HepG2 (cell line): ENCODE measurements around the gene UNC5A. TPM values are rescaled to one million over a fixed set of nuclear protein-coding genes. Genes with fewer than 3 reads are reported as not detected.

Source experiments
- ATF7 ChIP-seq, 2 experiments: fragments of 450-650 bp in 1 of 2; sonication (generic) in 1 of 2; formaldehyde crosslinking in 1 of 2; IDR thresholded peaks; 2 replicates each; pipeline versions ENCODE4 v1.4.0 to v1.6.1; 2016 to 2020; ENCODE audit warnings: antibody characterized with exemption in 1 of 2, mild to moderate bottlenecking in 1 of 2, missing genetic modification reagents in 1 of 2
- polyA plus RNA-seq, 8 experiments: library from polyadenylated mRNA; depleted of rRNA in 3 of 8; stranded (reverse) in 7 of 8; unstranded in 1 of 8; fragments of >200 nt; fragmentation: Illumina TruSeq in 4 of 8; extraction: Trizol in 4 of 8; gene quantifications; 2 replicates each; pipeline versions ENCODE4 v1.2.1 to v1.2.3, GENCODE V29; 2011 to 2016; ENCODE audit warnings: low read depth in 4 of 8, missing spikeins in 1 of 8, mixed read lengths in 1 of 8; ENCODE audit not compliant: insufficient read depth in 1 of 8
- total RNA-seq, 5 experiments: library from RNA; depleted of rRNA; stranded (reverse); fragments of >200 nt; fragmentation: Illumina TruSeq; extraction: Trizol; gene quantifications; 2 replicates each; pipeline ENCODE4 v1.2.3, GENCODE V29; 2016; ENCODE audit warnings: low read depth in 1 of 5
- TF ChIP-seq, protein P1 (sequence below): sonication (generic); formaldehyde crosslinking; IDR thresholded peaks from 2 replicates; pipeline ENCODE4 v1.4.0; 2020; ENCODE audit warnings: mild to moderate bottlenecking, missing genetic modification reagents

UNC5A gene
- total and polyA plus RNA-seq, 2 of the 13 experiments (the other 11 are each of a cell fraction or from before 2014, with no cell fraction given) = not detected

DNA sequence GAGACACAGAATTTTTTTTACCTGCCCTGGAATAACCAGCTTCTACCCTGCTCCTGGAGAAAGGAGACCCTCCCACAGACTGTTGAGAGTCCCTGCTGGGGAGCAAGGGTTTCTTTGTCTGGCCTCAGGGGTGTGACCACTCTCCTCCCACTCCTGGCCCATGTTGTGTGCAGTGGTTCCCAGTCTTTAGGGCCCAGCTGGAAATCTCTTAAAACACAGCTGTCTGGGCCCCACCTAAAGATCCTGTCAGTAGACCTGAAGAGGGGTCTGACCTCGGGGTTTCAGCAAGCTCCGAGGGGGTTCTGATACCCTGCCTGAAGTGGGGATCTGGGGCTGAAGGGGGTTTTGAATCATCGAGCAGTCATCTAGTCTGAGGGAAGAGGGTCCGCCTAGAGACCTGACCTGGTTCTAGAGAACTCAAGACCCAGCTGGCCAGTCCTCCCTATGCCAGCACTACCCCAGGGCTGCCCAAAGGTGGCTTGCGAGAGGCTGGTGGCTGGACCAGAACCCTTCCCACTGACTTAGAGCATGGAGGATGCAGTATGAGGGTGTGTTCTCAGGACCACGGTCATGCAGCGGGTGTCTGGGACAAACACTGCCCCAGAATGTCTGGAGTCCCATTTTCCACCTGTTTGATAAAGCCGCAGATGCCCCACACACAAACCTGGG, 8.1 kb upstream of the UNC5A start (continued):
- TF ChIP-seq, protein P1, sequence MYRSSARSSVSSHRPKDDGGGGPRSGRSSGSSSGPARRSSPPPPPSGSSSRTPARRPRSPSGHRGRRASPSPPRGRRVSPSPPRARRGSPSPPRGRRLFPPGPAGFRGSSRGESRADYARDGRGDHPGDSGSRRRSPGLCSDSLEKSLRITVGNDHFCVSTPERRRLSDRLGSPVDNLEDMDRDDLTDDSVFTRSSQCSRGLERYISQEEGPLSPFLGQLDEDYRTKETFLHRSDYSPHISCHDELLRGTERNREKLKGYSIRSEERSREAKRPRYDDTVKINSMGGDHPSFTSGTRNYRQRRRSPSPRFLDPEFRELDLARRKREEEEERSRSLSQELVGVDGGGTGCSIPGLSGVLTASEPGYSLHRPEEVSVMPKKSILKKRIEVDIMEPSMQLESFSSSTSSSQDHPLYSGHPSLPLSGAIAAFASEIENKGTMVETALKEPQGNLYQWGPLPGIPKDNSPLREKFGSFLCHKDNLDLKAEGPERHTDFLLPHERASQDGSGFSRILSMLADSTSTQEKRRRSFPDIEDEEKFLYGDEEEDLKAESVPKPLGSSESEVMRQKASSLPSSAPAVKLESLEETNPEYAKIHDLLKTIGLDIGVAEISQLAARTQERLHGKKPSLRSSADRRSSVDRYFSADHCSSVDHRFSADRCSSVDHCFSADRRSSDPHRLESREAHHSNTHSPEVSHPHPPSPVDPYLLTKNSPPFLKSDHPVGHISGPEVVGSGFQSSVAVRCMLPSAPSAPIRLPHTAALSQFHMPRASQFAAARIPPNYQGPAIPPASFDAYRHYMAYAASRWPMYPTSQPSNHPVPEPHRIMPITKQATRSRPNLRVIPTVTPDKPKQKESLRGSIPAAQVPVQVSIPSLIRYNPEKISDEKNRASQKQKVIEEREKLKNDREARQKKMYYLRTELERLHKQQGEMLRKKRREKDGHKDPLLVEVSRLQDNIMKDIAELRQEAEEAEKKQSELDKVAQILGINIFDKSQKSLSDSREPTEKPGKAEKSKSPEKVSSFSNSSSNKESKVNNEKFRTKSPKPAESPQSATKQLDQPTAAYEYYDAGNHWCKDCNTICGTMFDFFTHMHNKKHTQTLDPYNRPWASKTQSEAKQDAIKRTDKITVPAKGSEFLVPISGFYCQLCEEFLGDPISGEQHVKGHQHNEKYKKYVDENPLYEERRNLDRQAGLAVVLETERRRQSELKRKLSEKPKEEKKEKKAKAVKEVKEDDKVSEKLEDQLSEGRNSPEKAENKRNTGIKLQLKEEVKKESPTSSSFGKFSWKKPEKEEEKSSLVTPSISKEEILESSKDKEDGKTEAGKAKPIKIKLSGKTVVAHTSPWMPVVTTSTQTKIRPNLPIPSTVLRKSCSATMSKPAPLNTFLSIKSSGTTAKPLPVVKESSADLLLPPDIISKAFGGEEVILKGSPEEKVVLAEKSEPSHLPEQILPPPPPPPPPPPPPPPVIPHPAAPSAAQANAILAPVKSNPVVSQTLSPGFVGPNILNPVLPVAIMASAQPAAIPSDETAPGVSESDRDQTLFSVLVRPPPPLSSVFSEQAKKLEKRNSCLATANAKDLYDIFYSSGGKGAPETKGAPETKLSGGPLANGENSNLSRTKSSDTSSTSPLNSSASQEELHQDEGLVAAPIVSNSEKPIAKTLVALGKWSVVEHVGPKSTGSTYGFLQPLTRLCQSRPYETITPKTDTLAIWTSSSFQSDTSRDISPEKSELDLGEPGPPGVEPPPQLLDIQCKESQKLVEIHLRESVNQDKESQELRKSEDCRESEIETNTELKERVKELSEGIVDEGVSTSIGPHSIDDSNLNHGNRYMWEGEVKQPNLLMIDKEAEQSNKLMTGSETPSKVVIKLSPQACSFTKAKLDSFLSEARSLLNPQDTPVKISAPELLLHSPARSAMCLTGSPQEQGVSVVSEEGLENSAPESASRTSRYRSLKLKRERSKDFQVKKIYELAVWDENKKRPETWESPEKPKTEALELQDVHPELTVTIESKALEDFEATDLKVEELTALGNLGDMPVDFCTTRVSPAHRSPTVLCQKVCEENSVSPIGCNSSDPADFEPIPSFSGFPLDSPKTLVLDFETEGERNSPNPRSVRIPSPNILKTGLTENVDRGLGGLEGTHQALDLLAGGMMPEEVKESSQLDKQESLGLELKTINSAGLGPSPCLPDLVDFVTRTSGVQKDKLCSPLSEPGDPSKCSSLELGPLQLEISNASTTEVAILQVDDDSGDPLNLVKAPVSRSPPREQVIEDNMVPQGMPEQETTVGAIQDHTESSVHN (CRISPR knock-in tag) = no peak
- no peak for TF ChIP-seq ATF7 (IDR thresholded peaks at IDR 0.05)
- no peak for TF ChIP-seq ATF7 (CRISPR knock-in tag; IDR thresholded peaks at IDR 0.05)
